GM19043 (cell line): ENCODE results near the gene KIAA1549.

Experiments
- ATAC-seq: cut with Tn5 transposase; IDR thresholded peaks from one replicate; pipeline ENCODE4 v1.9.1; 2021; ENCODE audit warnings: low read depth; ENCODE audit not compliant: unreplicated experiment

KIAA1549 gene

DNA sequence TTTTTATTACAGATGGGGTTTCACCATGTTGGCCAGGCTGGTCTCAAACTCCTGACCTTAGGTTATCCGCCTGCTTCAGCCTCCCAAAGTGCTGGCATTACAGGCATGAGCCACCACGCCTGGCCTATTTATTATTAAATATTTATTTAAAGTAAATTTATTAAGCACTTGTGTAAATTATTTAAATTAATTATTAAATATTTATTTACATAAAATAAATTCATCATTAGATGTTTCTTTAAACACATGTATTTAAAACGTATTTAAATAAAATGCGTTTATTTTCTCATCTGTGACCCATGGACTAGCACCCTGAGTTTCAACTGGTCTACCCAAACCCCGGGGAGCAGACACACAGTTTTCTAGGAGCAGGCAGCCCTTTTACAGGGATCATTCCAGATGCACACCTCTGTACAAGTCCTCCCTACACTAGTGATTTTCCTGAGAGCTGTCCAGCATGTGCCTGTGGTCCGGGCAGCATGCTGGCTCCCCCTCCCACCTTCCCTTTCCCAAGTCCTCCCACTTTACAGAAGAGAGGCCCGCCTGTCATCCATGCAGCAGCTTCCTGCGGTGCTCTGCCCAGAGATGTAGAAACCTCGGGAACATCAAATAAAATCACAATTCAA is 94.0 kb downstream of the KIAA1549 start:
- ATAC-seq: no peak

DNA sequence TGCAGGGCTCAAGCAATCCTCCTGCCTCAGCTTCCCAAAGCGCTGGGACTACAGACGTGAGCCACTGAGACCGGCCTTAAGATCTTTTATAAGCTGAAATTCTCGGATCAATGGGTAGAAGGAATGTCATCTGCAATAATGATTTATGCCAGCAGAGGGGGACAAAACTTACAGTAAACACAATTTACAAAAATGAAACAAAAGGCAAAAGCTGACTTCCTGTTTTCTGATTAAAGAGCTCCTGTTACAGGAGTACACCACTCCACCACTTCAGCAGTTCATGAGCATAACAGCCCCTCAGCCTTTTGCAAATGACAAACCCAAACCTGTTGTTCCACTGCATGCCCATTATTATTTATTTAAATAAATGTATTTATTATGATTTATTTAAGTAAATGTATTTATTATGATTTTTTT is 94.7 kb downstream of the KIAA1549 start:
- peak; percentile 79 for ATAC-seq

DNA sequence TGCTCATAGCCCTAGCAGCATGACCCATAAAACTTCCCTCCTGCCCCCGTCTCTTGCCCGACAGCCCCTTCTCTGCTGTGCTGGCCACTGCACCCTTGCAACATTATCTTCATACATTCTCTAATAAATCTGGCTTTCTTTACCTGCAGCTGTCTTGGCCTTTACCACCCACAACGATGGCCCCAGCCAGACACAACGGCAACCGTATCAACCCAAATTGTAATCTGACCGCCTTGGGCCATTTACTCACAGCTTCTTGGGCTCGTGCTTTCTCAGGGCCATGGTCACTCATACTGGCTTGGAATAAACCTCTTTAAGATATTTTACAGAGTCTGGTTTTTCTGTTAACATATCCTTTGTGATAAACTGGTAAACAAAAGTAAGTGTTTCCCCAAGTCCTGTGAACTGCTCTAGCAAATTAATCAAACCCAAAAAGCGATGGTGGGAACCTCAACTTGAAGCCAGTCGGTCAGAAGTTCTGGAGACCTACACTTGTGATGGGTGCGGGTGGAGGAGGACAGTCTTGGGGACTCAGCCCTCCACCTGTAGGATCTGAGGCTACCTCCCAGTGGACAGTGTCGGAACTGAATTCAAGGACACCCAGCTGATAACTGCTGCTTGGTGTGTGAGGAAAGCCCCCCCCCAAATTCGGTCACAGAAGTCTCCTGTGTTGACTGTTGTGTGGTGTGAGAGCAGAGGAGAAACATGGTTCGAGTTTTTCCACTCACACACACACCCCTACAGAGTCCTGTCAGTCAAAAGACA is 95.6 kb downstream of the KIAA1549 start:
- ATAC-seq: no peak

DNA sequence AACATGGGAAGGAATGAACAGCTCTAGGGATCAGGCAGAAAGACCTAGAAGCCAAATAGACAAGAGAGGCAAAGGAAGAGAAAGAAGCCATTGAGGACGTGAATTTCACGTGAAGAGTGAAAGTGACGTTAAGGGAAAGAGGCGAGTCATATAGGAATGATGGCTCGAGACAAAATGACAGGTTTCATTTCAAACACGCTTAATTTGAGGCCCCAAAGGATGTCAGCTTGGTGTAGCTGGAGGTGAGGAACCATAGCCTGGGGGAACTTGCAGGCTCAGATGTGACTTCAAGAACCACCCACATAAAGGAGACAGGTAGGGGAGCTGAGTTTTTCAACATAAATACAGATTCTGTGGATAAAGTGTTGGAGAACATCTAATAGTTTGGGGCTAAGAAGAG is 98.9 kb downstream of the KIAA1549 start:
- ATAC-seq: no peak

DNA sequence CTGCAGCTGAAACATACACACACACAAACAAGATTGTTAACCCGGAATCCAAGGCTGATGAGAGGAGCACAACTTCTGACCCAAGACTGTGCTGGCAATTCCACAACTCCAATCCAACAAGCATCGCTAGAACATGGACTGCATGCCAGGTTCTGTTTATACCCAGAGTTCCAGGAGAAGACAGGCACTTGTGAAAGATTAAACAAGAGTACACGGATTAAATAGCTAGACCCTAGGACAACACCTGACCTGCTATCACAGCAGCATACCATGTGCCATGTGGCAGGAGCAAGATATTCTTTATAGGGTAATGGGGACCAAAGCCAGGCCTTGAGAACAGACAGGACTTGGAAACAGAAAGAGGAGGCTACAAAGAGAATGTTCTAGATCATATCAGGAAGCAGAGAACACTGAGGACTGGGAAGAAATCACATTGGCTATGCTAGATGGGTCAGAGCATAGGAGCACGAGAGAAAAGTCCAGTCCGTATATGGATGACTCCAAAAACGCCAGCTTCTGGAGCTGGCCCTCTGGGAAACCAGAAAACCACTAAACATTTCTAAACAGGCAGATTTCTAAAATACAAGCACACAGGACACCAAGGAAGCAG is 99.5 kb downstream of the KIAA1549 start:
- ATAC-seq: no peak

DNA sequence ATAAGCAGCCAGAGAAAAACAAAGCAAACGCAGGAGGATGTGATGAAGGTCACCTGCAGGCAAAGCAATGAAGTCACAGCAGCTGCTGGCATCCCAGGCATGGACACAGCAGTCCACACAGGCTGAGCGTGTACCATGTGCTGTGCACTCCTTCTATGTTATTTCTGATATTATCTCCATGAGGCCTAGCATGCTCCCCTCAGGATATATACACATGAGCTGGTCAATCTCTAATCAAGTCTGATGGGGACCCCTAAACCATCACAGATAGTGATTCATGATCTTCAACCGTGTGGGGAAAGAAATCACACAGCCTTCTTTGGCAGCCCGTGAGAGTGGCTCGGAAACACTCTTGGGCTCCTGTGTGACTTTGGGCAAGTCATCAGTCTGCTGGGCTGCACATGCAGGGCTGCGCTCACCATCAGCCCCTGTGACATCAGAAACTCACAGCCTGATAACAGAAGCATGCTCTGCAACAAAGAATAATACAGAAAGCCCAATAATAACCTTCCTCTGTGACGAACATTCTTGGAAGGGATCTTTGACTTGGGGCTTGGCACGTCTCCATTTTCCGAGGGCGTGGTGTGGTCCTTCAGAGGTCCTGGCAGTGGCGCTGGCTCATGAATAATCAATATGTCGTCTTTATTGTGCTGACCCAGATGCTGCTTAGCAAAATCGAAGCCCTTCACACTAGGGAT is 100.2 kb downstream of the KIAA1549 start:
- no peak for ATAC-seq

DNA sequence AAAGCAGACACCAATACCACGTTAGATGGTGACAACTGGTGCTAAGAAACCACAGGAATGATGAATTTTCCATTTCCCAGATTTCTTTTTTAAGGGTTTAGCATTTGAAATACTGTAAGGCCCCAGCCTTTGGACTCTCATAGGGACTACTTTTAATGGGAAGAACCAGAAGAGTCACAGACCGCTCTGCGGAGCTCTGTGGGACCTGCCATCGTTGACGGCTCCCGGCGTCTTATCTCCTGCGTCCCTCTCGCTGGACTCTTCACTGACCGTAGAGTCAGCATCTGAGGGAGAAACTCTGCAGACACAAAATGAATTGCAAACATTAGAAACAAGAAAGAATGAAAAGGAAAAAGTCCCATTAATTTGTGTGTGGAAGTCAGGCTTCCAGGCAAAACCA is 101.8 kb downstream of the KIAA1549 start:
- no peak for ATAC-seq

DNA sequence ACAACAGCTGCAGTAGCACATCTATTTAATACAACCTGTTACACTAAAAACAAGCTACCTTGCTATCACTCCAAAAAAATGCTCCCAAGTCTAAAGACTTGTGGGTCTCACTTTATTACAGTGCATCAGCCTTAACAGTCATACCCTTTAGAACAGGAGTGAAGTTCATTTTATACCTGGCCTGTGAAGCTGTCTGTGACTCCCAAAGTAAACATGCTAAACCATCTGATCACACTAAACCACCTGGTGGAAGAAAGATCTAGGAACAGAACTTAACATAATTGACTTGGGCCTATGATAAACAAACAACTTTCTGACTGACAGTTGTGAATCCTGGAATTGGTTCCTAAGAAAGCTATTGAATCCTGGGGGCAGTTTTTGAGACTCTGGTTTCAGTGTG is 102.3 kb downstream of the KIAA1549 start:
- no peak for ATAC-seq

DNA sequence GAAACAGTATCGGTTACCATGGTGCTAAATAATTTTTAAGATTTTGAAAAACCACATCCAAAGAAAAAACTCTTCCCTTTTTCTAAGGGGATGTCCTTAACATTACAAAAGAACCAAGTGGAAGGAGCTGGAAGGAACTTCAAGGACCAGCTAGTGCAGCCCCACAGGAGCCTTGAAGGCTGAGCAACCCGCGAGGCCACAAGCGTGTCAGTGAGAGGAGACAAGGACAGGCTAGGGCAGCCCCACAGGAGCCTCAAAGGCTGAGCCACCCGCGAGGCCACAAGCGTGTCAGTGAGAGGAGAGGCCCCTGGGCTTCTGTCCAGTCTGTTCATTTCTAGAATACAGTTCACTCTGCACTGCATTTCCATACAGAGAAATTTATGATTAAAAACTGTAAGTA is 103.1 kb downstream of the KIAA1549 start:
- no peak for ATAC-seq

DNA sequence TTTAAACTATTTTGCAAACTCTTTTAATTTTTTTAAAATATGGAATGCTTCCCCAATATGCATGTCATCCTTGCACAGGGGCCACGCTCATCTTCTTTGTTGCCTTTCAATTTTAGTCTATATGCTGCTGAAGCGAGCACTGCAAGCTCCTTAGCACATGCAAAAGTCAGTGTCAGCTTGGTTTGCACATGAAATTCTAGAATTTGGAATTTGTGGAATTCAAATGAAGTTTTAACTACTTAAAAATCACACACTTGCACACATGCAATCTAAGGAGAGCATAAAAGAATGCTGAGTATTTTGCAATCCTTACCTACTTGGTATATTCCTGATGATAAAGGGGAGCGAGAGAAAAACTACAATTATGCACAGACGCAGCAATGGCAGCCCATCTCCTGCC is 104.9 kb downstream of the KIAA1549 start:
- no peak for ATAC-seq

DNA sequence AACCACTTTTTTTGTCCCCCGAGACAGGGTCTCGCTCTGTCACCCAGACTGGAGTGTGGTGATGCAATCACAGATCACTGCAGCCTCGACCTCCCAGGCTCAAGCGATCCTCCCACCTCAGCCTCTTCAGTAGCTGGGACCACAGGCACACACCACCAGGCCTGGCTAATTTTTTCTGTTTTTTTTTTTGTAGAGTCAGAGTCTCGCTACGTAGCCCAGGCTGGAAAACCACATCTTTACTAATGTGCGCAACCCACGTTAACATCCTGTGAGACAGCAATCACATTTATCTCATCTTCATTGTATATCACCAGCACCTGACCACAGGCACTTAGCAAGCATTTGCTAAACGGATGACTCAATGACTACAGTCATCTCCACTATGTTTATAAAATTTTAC is 105.4 kb downstream of the KIAA1549 start:
- no peak for ATAC-seq

DNA sequence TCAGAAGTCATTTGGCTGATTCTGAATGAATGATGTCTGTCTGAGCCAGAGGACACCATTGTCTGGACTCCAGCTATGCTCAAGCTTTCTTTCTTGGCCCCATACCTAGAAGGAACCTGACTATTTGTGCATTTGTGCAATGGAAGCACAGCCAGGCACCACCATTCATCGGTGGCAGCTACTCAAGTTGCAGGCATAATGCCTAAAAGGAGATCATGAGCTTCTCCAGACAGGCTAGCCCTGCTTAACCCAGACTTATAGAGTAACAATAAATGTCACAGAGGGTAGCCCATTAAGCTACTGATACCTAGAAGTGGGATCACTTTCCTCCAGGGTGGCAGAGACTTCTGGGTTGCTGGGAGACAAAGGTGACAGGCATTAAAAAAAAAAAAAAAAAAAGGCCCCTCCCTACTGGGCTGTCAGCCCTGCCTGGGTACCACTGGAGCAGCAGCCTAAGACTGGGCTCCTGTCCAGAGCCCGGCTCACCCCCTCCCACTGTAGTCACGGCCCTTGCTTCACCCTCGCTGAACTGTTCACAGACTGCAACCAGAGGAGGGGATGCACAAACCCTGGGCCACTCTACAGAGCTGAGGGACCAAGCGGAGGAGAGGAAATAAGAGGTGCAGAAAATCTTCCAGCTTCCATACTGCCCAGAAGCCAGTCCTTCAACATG is 107.8 kb downstream of the KIAA1549 start:
- ATAC-seq: no peak

DNA sequence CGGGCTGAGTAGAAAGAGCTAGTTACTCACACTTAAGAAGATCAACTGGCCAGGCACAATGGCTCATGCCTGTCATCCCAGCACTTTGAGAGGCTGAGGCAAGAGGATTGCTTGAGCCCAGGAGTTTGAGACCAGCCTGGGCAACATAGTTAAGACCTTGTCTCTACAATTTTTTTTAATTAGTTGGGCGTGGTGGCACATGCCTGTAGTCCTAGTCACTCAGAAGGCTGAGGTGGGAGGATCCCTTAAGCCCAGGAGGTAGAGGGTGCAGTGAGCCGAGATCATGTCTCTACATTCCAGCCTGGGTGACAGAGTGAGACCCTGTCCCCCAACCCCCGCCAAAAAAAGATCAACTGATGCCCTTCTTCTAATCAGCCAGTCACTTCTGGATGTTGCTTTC is 108.6 kb downstream of the KIAA1549 start:
- no peak for ATAC-seq

DNA sequence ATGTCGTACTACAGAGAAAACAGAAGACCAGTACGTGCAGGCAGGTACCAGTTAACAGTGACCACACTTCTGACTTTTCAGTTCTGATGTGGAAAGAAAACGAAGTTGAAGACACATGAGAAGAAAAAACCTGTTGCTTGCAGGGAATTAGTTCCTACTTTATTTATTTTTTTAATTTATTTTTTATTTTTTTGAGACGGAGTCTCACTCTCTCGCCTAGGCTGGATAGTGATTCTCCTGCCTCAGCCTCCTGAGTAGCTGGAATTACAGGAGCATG is 109.4 kb downstream of the KIAA1549 start:
- ATAC-seq: no peak

DNA sequence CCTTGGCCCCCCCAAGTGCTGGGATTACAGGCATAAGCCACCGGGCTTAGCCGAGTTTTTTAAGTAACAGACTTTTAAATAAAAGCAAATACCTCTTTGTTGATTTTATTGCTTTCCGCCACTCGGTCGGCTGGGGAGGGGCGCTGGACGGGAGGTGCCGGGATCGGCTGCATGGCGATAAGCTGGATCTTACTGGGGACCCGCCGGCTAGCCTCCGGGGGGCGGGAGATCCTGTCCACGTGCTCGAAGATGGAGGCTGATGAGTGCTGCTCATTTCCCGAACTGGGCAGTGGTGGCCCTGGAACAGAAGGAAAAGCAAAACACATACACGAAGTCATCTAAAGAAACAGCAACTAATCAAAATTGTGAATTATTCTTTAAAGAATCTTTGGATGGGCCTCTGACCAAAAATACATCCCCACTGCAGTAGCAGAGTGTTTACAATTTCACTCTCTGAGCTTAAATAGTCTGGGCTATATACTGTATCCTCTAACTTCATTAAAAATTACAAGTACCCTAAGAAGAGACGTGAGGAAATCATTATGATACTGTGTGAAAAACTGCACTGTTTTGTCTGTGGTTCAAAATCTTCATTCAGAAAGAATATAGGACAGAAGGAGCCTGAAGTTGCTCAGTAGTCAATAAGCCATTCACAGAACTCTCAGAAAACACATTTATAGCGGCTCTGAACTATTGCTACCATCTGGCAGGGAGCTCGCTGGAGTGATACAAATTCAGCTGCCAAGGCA is 110.0 kb downstream of the KIAA1549 start:
- no peak for ATAC-seq

DNA sequence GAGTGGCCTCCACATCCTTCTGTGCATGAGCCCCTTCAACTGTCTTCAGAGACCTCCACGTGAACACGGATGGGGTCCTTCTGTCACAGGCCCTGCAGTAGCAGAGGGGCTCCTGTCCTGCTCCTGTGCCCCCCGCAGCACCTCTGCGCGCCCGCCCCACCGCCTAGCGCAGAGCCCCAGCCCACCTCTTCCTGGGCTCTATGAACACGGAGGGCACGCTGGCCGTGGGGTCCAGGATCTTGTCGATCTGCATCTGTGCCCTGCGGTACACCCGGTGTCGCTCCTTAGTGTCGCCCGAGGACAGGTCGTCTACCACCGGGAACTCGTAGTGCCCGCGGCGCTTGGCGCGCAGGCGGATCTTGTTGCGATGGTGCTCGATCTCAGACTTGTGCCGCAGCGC is 111.8 kb downstream of the KIAA1549 start:
- no peak for ATAC-seq

DNA sequence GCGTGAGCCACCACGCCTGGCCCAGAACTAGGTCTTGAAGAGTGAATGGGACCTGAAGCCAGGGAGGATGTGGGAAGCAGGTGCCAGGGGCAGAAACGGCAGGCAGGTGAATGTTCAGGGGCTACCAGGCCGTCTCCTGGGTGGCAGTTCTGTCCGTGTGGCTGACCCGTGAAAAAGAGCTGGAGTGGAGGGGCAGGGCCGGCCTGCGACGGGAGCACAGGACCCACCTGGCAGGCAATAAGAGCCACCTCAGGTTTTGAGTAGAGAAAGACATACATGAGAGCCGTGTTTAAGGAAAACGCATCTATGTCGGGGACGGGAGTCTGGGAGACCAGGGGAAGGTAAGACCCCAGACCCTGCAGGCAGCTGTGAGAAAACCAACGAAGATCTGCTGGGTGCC is 112.5 kb downstream of the KIAA1549 start:
- ATAC-seq: no peak

DNA sequence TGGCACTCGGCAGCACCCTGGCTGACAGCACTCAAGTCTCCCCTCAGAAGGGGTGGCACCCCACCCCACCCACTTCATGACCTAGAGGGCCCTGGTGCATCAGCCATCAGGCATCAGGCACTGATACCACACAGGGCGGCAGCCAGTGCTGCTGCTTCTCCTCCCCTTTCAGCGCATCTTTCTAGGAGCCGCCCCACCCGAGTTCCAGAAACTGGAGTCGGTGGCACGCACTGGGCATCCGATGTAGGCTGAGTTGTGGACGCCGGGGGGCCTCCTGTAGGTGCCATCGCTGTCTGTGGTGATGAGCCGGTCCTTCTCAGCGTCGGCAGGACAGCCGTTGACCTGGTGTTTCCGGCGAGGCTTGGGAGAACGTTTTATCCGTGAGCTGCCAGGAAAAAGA is 113.4 kb downstream of the KIAA1549 start:
- no peak for ATAC-seq

DNA sequence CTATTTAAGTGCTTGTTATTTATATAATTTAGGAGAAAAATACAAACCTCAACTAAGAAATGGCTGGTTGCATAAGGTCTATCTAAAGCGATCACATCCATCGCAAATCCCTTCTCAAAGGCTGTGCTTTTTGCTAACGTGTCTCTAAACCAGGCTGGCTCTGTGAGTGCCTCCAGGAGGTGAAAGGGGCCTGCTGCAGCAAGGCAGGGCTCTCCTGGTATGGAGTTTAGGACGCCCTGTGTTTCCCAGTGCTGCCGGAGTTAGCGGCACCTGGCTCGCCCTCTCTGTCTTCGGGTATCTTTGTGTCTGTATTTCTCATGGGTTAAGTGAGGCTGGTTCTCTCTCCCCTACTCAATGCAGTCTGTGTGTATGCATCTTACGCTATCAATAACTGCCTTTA is 114.8 kb downstream of the KIAA1549 start:
- no peak for ATAC-seq

DNA sequence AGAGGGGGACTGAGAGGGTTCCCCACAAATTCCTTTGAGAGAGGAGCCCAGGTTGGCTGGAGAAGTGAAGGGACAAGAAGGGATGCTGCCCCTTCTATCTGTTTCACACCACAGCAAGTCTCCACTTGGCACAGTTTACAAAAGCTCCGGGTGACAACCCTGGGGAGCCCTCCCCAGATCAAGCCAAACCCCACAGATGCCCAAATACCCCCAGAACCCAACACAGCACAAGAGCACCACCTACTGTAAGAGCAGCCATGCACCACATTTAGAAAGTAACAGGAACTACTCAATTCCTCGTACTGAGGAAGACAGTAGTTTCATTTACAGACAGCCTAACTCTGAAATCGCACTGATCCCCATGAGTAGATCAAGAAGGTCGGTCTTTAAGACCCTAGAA is 115.3 kb downstream of the KIAA1549 start:
- ATAC-seq: no peak
